HCT116 (cell line): Measurements from ENCODE around the gene ABHD12B. TPM values are rescaled to one million over a fixed set of nuclear protein-coding genes. Genes with fewer than 3 reads are reported as not detected.

Experiments used
- ATAC-seq: fragments of 200-7000 bp; cut with Tn5 transposase; 2 replicates; pipeline ENCODE4 v1.9.1; 2020; ENCODE audit warnings: mild to moderate bottlenecking, moderate library complexity
- BruUV-seq: library from RNA; stranded (reverse); fragments of 400-500 nt; replicated peaks from 2 replicates; lab custom pipeline; 2021; lab: Mats Ljungman, UMichigan
- CTCF ChIA-PET: fragments of 300-600 bp; sonication (Branson Sonifier 250); formaldehyde crosslinking; loops from one replicate; lab custom pipeline; 2021; ENCODE audit warnings: antibody characterized with exemption; lab: Charles Lee
- POLR2A ChIA-PET: fragments of 300-600, 350-600 bp; sonication (Branson Sonifier 250); formaldehyde crosslinking; loops from one replicate; lab custom pipeline; 2021; ENCODE audit warnings: antibody characterized with exemption; lab: Charles Lee
- RAD21 ChIA-PET, 2 experiments: fragments of 300-600 bp; sonication (Branson Sonifier 250); formaldehyde crosslinking; loops; one replicate each; lab custom pipeline; 2023; ENCODE audit warnings: low total read pairs in 2 of 2; ENCODE audit not compliant: uncharacterized antibody in 2 of 2, unreplicated experiment in 2 of 2, low non-redundant PET in 1 of 2; lab: Charles Lee
- DNase-seq: peaks from one replicate; pipeline ENCODE4 v3.0.0-alpha.2; 2010; ENCODE audit warnings: low read depth, low spot score
- H2AFZ ChIP-seq: fragments of 200-600 bp; shearing (Covaris generic), sonication (generic); 2 replicates; pipeline ENCODE4 v1.6.1; 2017; ENCODE audit warnings: low read depth, mixed run types, mixed read lengths, antibody characterized with exemption, low read length; ENCODE audit not compliant: poor library complexity, severe bottlenecking
- H3K27ac ChIP-seq: 2 replicates; pipeline ENCODE4 v1.5.1; 2012; ENCODE audit warnings: low read depth, low read length
- H3K27me3 ChIP-seq: fragments of 200-600 bp; sonication (generic); 2 replicates; pipeline ENCODE4 v1.6.1; 2016; ENCODE audit warnings: mixed run types, low read length, mixed read lengths; ENCODE audit not compliant: insufficient read depth
- H3K36me3 ChIP-seq, 2 experiments: fragments of 200-500 bp in 1 of 2; fragments of 200-600 bp in 1 of 2; sonication (Bioruptor generic) in 1 of 2; sonication (generic) in 1 of 2; 2 replicates each; pipeline versions ENCODE4 v1.5.1 to v1.6.1; 2014 to 2016; ENCODE audit warnings: low read length in 2 of 2, inconsistent platforms in 1 of 2, mixed read lengths in 1 of 2, mixed run types in 1 of 2; ENCODE audit not compliant: insufficient read depth in 2 of 2, control insufficient read depth in 1 of 2
- H3K4me1 ChIP-seq, 2 experiments: fragments of 200-600 bp in 1 of 2; sonication (generic) in 1 of 2; 2 replicates each; pipeline versions ENCODE4 v1.5.1 to v1.6.1; 2012 to 2017; ENCODE audit warnings: low read length in 2 of 2, inconsistent platforms in 1 of 2, mild to moderate bottlenecking in 1 of 2, mixed read lengths in 1 of 2, mixed run types in 1 of 2, moderate library complexity in 1 of 2; ENCODE audit not compliant: insufficient read depth in 2 of 2, control insufficient read depth in 1 of 2
- H3K4me2 ChIP-seq: fragments of 200-600 bp; sonication (generic); 2 replicates; pipeline ENCODE4 v1.6.1; 2017; ENCODE audit warnings: mixed run types, low read length, mixed read lengths
- H3K4me3 ChIP-seq, 2 experiments: fragments of 200-600 bp in 1 of 2; sonication (generic) in 1 of 2; replicated peaks in 1 of 2; 2 replicates each; pipeline ENCODE4 v1.5.1; 2011 to 2016; ENCODE audit warnings: low read length in 2 of 2, control low read depth in 1 of 2, low read depth in 1 of 2, mild to moderate bottlenecking in 1 of 2, mixed read lengths in 1 of 2, mixed run types in 1 of 2
- H3K79me2 ChIP-seq: fragments of 200-600 bp; sonication (generic); 2 replicates; pipeline ENCODE4 v1.6.1; 2017; ENCODE audit warnings: mild to moderate bottlenecking, mixed run types, low read length, moderate library complexity, mixed read lengths; ENCODE audit not compliant: insufficient read depth
- H3K9ac ChIP-seq: fragments of 200-600 bp; sonication (generic); 2 replicates; pipeline ENCODE4 v1.6.1; 2016; ENCODE audit warnings: low read length, mixed read lengths
- H3K9me2 ChIP-seq: fragments of 200-600 bp; sonication (generic), shearing (Covaris generic); 2 replicates; pipeline ENCODE4 v1.6.1; 2017; ENCODE audit warnings: mixed run types, mild to moderate bottlenecking, moderate library complexity; ENCODE audit not compliant: insufficient read depth
- H3K9me3 ChIP-seq, 2 experiments: fragments of 200-500 bp in 1 of 2; fragments of 200-600 bp in 1 of 2; sonication (Bioruptor generic) in 1 of 2; sonication (generic) in 1 of 2; 2 replicates each; pipeline ENCODE4 v1.6.1; 2014 to 2017; ENCODE audit warnings: low read length in 2 of 2, mixed read lengths in 2 of 2, inconsistent platforms in 1 of 2, low read depth in 1 of 2, mild to moderate bottlenecking in 1 of 2, mixed run types in 1 of 2, moderate library complexity in 1 of 2; ENCODE audit not compliant: control insufficient read depth in 1 of 2, insufficient read depth in 1 of 2
- H4K20me1 ChIP-seq: fragments of 200-600 bp; sonication (generic), shearing (Covaris generic); 2 replicates; pipeline ENCODE4 v1.6.1; 2017; ENCODE audit warnings: mixed run types, mild to moderate bottlenecking, moderate library complexity; ENCODE audit not compliant: insufficient read depth
- CBX3 ChIP-seq: IDR thresholded peaks from 2 replicates; pipeline ENCODE4 v1.6.1; 2012; ENCODE audit warnings: low read depth
- CEBPB ChIP-seq: IDR thresholded peaks from 2 replicates; pipeline ENCODE4 v1.6.1; 2012; ENCODE audit warnings: low read depth
- CTCF ChIP-seq, 3 experiments: fragments of 200-600 bp in 1 of 3; sonication (generic) in 1 of 3; IDR thresholded peaks in 2 of 3; conservative IDR thresholded peaks in 1 of 3; 2 replicates each; pipeline ENCODE4 v1.5.1; 2012 to 2017; ENCODE audit warnings: low read depth in 2 of 3, low read length in 2 of 3, antibody characterized with exemption in 1 of 3, borderline replicate concordance in 1 of 3, control low read depth in 1 of 3, mild to moderate bottlenecking in 1 of 3, mixed read lengths in 1 of 3, mixed run types in 1 of 3, moderate library complexity in 1 of 3; ENCODE audit not compliant: insufficient read depth in 1 of 3
- FOSL1 ChIP-seq: IDR thresholded peaks from 2 replicates; pipeline ENCODE4 v1.6.1; 2012; ENCODE audit warnings: low read depth
- RAD21 ChIP-seq: IDR thresholded peaks from 2 replicates; pipeline ENCODE4 v1.6.1; 2012; ENCODE audit warnings: low read depth, mild to moderate bottlenecking
- intact Hi-C: fragments of 100-400 bp; cut with micrococcal nuclease; formaldehyde crosslinking; loops from 2 replicates; pipeline ENCODE4 v1.10.0; 2022
- total RNA-seq: library from RNA; stranded (reverse); gene quantifications from one replicate; pipeline ENCODE4 v1.2.1, GENCODE V29; 2021; ENCODE audit not compliant: unreplicated experiment

Gene ABHD12B
- total RNA-seq, 1 experiment from 2014 or later = 0.74 TPM

DNA sequence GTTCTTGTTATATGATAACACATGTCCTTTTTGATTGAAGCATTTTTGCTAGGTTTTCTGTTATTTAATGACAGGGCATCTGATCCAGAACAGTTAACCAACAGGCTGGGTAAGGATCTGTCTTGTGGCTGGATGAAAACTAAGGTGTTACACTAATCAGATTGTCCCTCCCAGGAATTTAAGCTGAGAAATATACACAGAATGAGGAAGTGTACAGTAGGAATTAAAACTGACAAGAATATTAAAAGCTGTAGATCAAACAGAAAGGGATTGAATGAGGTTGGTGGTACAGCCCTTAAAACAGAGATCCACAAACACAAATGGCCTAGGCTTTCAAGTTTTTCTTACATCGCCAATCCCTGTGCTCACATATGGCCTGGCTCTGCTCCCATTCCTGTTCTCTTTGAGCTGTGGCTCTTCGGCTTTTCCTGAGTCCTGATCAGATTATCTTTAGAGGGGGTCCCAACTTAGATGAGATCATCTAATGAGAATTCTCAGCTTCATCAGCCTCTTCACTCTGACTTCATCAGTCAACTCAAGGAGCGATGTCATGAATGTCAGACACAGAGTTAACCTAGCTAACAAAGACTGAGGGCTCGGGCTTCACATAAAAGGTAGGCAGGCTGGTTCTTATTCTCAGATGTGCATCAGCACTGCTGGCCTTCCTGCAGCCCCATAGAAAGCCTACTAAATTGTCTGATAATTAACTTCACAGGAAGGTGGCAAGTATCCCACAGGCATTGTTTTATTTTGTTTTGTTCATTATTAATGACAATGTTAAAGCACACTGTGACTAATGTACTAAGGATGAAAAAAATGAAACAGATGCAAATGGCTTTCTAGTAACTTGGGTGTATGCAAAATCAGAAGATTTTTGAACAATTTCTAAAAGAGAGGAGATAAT lies 61.0 kb downstream of the ABHD12B start:
- POLR2A ChIA-PET = interaction anchor here (1.6 kb wide), 1 partner anchor 11 kb away, joined by 11 read pairs; the partner anchor contains the start of gene PYGL
- Histone ChIP-seq H2AFZ (no peak overlapping the region), H3K4me1 (no peaks in the 10 kb centered on the region; a peak in 1 of 4 replicates), H3K79me2 (peaks cover 39% of the 10 kb centered on the region), H3K27ac (no peak overlapping the region), H3K27me3 (no peaks in the 10 kb centered on the region), H3K9me2 (no peaks in the 10 kb centered on the region), H3K9ac (no peak overlapping the region), H4K20me1 (0 out of 2 replicates have a peak, but pooled peaks cover 3% of the 10 kb centered on the region), H3K9me3 (no peaks in the 10 kb centered on the region), H3K4me2 (no peak overlapping the region), H3K4me3 (no peak overlapping the region)
- intact Hi-C loops = no loop called here
- CTCF ChIA-PET = no interaction called here
- no TSS peak for BruUV-seq
- ATAC-seq (no peak), DNase-seq (no peak)
- RAD21 ChIA-PET = no interaction called here
- no peak for TF ChIP-seq FOSL1
- no peak for TF ChIP-seq RAD21
- no peak for TF ChIP-seq CTCF (IDR thresholded peaks at IDR 0.05 in 2 of 3, conservative IDR thresholded peaks at IDR 0.05 in 1 of 3; ENCODE audit: borderline replicate concordance in 1 of 3, insufficient read depth in 1 of 3, low read depth in 2 of 3, low read length in 2 of 3)
- TF ChIP-seq CEBPB = no peak
- no peak for TF ChIP-seq CBX3
- TF ChIP-seq, all 23 proteins: peak for 0
- peaks cover 55 to 68% of the 10 kb centered on the region in 2 experiments for H3K36me3 ChIP-seq
